Measurements from ENCODE around the gene SGCA. TPM values are rescaled to one million over a fixed set of nuclear protein-coding genes. Genes with fewer than 3 reads are reported as not detected.
A peak's percentile ranks its signal among the peaks of the same experiment; 100 is the strongest.

Gene SGCA
- total RNA-seq, 1 experiment from 2014 or later: not detected

GRCh38 chr17:50221266-50221863, 55.6 kb downstream of the SGCA start:
- DNase-seq (ENCODE audit: unreplicated experiment): peak; percentile 44
- ChIA-PET CTCF (interaction anchor here (0.7 to 2.2 kb wide), 3 partner anchors 19 to 48 kb away, joined by 4 to 12 read pairs (median 6); partner anchors contain the start of gene COL1A1), POLR2A (interaction anchor here (1.2 to 1.7 kb wide), 4 partner anchors 10 to 322 kb away, joined by 3 to 10 read pairs (median 5); partner anchors contain the start of gene COL1A1)
- intact Hi-C loops (cut with micrococcal nuclease): no loop called here
- Mint-ChIP-seq H3K9me3 (ENCODE audit: unreplicated experiment) (no peaks in the 10 kb centered on the region), H3K27ac (ENCODE audit: low read depth, unreplicated experiment) (peak overlapping the region; percentile 73), H3K4me3 (ENCODE audit: unreplicated experiment) (no peak overlapping the region), H3K36me3 (ENCODE audit: insufficient read depth, unreplicated experiment) (no peaks in the 10 kb centered on the region), H3K27me3 (ENCODE audit: insufficient read depth, unreplicated experiment) (no peaks in the 10 kb centered on the region), H3K4me1 (ENCODE audit: insufficient read depth, unreplicated experiment) (peaks cover 44% of the 10 kb centered on the region)
- TF ChIP-seq CTCF (IDR thresholded peaks at IDR 0.05; ENCODE audit: unreplicated experiment): no peak
- no TSS peak for BruUV-seq (replicated peaks)

DNA sequence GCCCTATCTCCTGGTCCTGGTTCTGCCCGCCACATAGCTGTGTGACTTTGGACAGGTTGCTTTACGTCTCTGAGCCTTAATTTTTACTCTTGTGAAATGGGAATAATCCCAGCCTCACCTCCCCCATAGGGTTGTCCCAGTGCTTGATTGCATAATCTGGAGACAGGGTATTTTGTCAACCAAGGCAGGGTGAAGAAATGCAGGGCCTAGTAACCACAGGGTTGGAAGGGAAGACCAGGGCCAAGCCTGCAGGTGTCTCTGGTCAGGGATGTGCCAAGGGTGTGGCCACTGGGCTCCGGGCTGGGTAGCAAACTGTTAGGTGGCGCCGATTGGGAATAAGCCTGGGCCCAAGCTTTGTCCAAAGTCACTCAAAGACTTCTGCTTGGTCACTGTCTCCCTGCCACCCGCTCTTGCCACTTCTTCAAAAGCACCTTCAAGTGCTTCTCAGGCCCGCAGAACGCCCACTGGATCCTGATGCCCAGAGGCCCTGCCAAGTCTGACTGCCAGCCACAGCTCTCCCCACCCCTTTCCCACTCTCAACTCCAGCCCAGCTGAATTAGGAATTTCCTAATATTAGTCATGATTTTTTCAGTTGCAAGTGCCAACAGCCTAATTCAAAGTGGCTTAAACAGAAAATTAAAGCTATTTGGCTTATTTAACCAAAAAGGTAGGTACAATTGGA, 56.2 kb downstream of the SGCA start:
- Mint-ChIP-seq H3K27me3 (ENCODE audit: insufficient read depth, unreplicated experiment) (no peaks in the 10 kb centered on the region), H3K4me1 (ENCODE audit: insufficient read depth, unreplicated experiment) (peaks cover 44% of the 10 kb centered on the region), H3K4me3 (ENCODE audit: unreplicated experiment) (no peak overlapping the region), H3K36me3 (ENCODE audit: insufficient read depth, unreplicated experiment) (no peaks in the 10 kb centered on the region), H3K9me3 (ENCODE audit: unreplicated experiment) (peaks cover 2% of the 10 kb centered on the region), H3K27ac (ENCODE audit: low read depth, unreplicated experiment) (peak overlapping the region; percentile 73)
- intact Hi-C loops (cut with micrococcal nuclease): no loop called here
- ChIA-PET CTCF (interaction anchor here (0.5 to 2.2 kb wide), 5 partner anchors 10 to 75 kb away, joined by 3 to 12 read pairs (median 6); partner anchors contain the start of gene COL1A1), POLR2A (interaction anchor here (0.6 to 1.7 kb wide), 9 partner anchors 9 to 321 kb away, joined by 3 to 10 read pairs (median 4); partner anchors contain the start of genes COL1A1 and TMEM92)
- BruUV-seq (replicated peaks): no TSS peak
- no peak for TF ChIP-seq CTCF (IDR thresholded peaks at IDR 0.05; ENCODE audit: unreplicated experiment)
- DNase-seq (ENCODE audit: unreplicated experiment): peak; percentile 93

DNA sequence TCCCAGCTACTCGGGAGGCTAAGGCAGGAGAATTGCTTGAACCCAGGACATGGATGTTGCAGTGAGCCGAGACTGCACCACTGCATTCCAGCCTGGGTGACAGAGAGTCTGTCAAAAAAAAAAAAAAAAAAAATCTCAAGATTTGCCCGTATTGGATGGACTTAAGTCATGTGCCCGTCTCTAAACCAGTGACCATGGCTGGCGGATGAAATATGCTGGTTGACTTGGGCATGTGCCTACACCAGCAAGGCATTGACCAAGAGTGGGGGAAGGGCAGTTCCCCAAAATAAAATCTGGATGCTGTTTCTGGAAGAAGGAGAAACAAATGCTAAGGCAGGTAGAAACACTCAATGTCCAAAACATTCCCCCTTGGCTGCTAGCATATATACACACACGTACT, 57.1 kb downstream of the SGCA start:
- BruUV-seq (replicated peaks): TSS peak; percentile 100
- H3K27me3 Mint-ChIP-seq (ENCODE audit: insufficient read depth, unreplicated experiment): no peaks in the 10 kb centered on the region
- ChIA-PET CTCF (interaction anchor here (0.6 to 2.2 kb wide), 2 partner anchors 9 to 20 kb away, joined by 3 to 12 read pairs; partner anchors contain the start of gene COL1A1), POLR2A (interaction anchor here (0.6 to 1.7 kb wide), 7 partner anchors 9 to 320 kb away, joined by 3 to 10 read pairs (median 4); partner anchors contain the start of gene COL1A1)
- no peaks in the 10 kb centered on the region for H3K36me3 Mint-ChIP-seq (ENCODE audit: insufficient read depth, unreplicated experiment)
- TF ChIP-seq CTCF (IDR thresholded peaks at IDR 0.05; ENCODE audit: unreplicated experiment): no peak
- H3K9me3 Mint-ChIP-seq (ENCODE audit: unreplicated experiment): peaks cover 8% of the 10 kb centered on the region
- intact Hi-C loops (cut with micrococcal nuclease): no loop called here
- H3K27ac Mint-ChIP-seq (ENCODE audit: low read depth, unreplicated experiment): peak overlapping the region; percentile 73
- peaks cover 42% of the 10 kb centered on the region for H3K4me1 Mint-ChIP-seq (ENCODE audit: insufficient read depth, unreplicated experiment)
- H3K4me3 Mint-ChIP-seq (ENCODE audit: unreplicated experiment): no peak overlapping the region
- peak; percentile 43 for DNase-seq (ENCODE audit: unreplicated experiment)

Other genes with a start within 250 kb of the SGCA start
- gene DLX4, start 196.8 kb upstream of the SGCA start, total RNA-seq (2022): 0.32 and 0.56 TPM in 2 replicates
- not detected in 2 replicates for gene DLX3, start 170.8 kb upstream of the SGCA start, total RNA-seq (2022)
- gene ITGA3, start 109.9 kb upstream of the SGCA start, total RNA-seq (2022): 588 and 717 TPM in 2 replicates
- gene PDK2, start 70.7 kb upstream of the SGCA start, total RNA-seq (2022): 9.9 and 11.2 TPM in 2 replicates
- gene SAMD14, start 35.8 kb upstream of the SGCA start, total RNA-seq (2022): 0.09 TPM in 1 of 2 replicates, not detected in the other
- 33.4 and 34.8 TPM in 2 replicates for gene PPP1R9B, start 15.3 kb upstream of the SGCA start, total RNA-seq (2022)
- 3.4 and 4.5 TPM in 2 replicates for gene COL1A1, start 35.6 kb downstream of the SGCA start, total RNA-seq (2022)
- gene TMEM92, start 108.5 kb downstream of the SGCA start, total RNA-seq (2022): 1.1 and 1.5 TPM in 2 replicates
- 9.6 and 14.0 TPM in 2 replicates for gene XYLT2, start 180.1 kb downstream of the SGCA start, total RNA-seq (2022)
- gene MRPL27, start 207.2 kb downstream of the SGCA start, total RNA-seq (2022): 57.2 and 71.5 TPM in 2 replicates
- 6.0 and 6.7 TPM in 2 replicates for gene EME1, start 207.2 kb downstream of the SGCA start, total RNA-seq (2022)
- gene LRRC59, start 231.5 kb downstream of the SGCA start, total RNA-seq (2022): 306 and 344 TPM in 2 replicates